ENCODE results near the gene LONRF2.
"Not testable (repeated sequence)": the region's sequence is repeated elsewhere in the genome, so short reads cannot be mapped to it uniquely, and the experiment has no call there.

The LONRF2 gene

GRCh38 chr2:100321866-100322820 lies at the start of gene LONRF2:
Gene LONRF2 (minus strand): TSS chr2:100322501. CDS start chr2:100322093, 408 bp downstream.
- in situ Hi-C loops (cut with MboI; ENCODE audit: low sequenced_read_pairs): no loop called here

GRCh38 chr2:100367163-100367562 lies 44.9 kb upstream of the LONRF2 start:
- in situ Hi-C loops (cut with MboI; ENCODE audit: low sequenced_read_pairs): no loop called here

GRCh38 chr2:100365434-100365833 lies 43.1 kb upstream of the LONRF2 start:
- in situ Hi-C loops (cut with MboI; ENCODE audit: low sequenced_read_pairs): no loop called here

GRCh38 chr2:100362269-100362668 lies 40.0 kb upstream of the LONRF2 start:
- in situ Hi-C loops (cut with MboI; ENCODE audit: low sequenced_read_pairs): not testable (repeated sequence)

GRCh38 chr2:100359576-100359975 lies 37.3 kb upstream of the LONRF2 start:
- in situ Hi-C loops (cut with MboI; ENCODE audit: low sequenced_read_pairs): no loop called here

GRCh38 chr2:100358554-100358953 lies 36.3 kb upstream of the LONRF2 start:
- in situ Hi-C loops (cut with MboI; ENCODE audit: low sequenced_read_pairs): no loop called here

GRCh38 chr2:100352521-100352920 lies 30.2 kb upstream of the LONRF2 start:
- in situ Hi-C loops (cut with MboI; ENCODE audit: low sequenced_read_pairs): no loop called here

GRCh38 chr2:100350661-100351185 lies 28.4 kb upstream of the LONRF2 start:
- in situ Hi-C loops (cut with MboI; ENCODE audit: low sequenced_read_pairs): no loop called here

GRCh38 chr2:100345144-100345543 lies 22.8 kb upstream of the LONRF2 start:
- in situ Hi-C loops (cut with MboI; ENCODE audit: low sequenced_read_pairs): not testable (repeated sequence)

- in situ Hi-C loops (cut with MboI; ENCODE audit: low sequenced_read_pairs): no loop called here
Measured at GRCh38 chr2:100344433-100344832, 22.1 kb upstream of the LONRF2 start.

GRCh38 chr2:100342466-100342865 lies 20.2 kb upstream of the LONRF2 start:
- in situ Hi-C loops (cut with MboI; ENCODE audit: low sequenced_read_pairs): not testable (repeated sequence)

- in situ Hi-C loops (cut with MboI; ENCODE audit: low sequenced_read_pairs): no loop called here
Measured at GRCh38 chr2:100339823-100340222, 17.5 kb upstream of the LONRF2 start.

GRCh38 chr2:100334929-100335328 lies 12.6 kb upstream of the LONRF2 start:
- in situ Hi-C loops (cut with MboI; ENCODE audit: low sequenced_read_pairs): no loop called here

- in situ Hi-C loops (cut with MboI; ENCODE audit: low sequenced_read_pairs): no loop called here
Measured at GRCh38 chr2:100327742-100328141, 5.4 kb upstream of the LONRF2 start.

GRCh38 chr2:100321179-100321865 lies 979 bp downstream of the LONRF2 start:
- in situ Hi-C loops (cut with MboI; ENCODE audit: low sequenced_read_pairs): no loop called here

GRCh38 chr2:100320547-100321178 lies 1.6 kb downstream of the LONRF2 start:
- in situ Hi-C loops (cut with MboI; ENCODE audit: low sequenced_read_pairs): no loop called here

- in situ Hi-C loops (cut with MboI; ENCODE audit: low sequenced_read_pairs): no loop called here
Measured at GRCh38 chr2:100317634-100318033, 4.7 kb downstream of the LONRF2 start.

GRCh38 chr2:100309973-100310719 lies 12.2 kb downstream of the LONRF2 start:
- in situ Hi-C loops (cut with MboI; ENCODE audit: low sequenced_read_pairs): no loop called here

- in situ Hi-C loops (cut with MboI; ENCODE audit: low sequenced_read_pairs): no loop called here
Measured at GRCh38 chr2:100309311-100309710, 13.0 kb downstream of the LONRF2 start.

- in situ Hi-C loops (cut with MboI; ENCODE audit: low sequenced_read_pairs): no loop called here
Measured at GRCh38 chr2:100303744-100304143, 18.6 kb downstream of the LONRF2 start.

GRCh38 chr2:100302585-100302892 lies 19.8 kb downstream of the LONRF2 start:
- in situ Hi-C loops (cut with MboI; ENCODE audit: low sequenced_read_pairs): no loop called here

Data from HL-60/S4 treated with retinoic acid at 250 ng/mL for 4 days and 3 days (cell line).